NCI-H2107 treated with DMSO at 0.1 percent for 48 hours (cell line): ENCODE measurements around the gene DMRT1.

Experiments used
- DNase-seq: peaks from one replicate; lab custom pipeline; 2025; ENCODE audit not compliant: unreplicated experiment; lab: John Stamatoyannopoulos, UW

DMRT1 gene

GRCh38 chr9:841371-842209, at the start of gene DMRT1:
TSS of gene DMRT1 (plus strand) at chr9:841697. CDS start at chr9:841839, 142 bp downstream.
- no peak for DNase-seq

GRCh38 chr9:792331-793260, 48.9 kb upstream of the DMRT1 start:
- DNase-seq = no peak

- DNase-seq = no peak
Measured at GRCh38 chr9:794386-794785, 47.1 kb upstream of the DMRT1 start.

GRCh38 chr9:795869-796268, 45.6 kb upstream of the DMRT1 start:
- DNase-seq = no peak

- DNase-seq = no peak
Measured at GRCh38 chr9:800591-801150, 40.8 kb upstream of the DMRT1 start.

GRCh38 chr9:801399-802071, 40.0 kb upstream of the DMRT1 start:
- no peak for DNase-seq

GRCh38 chr9:804026-804425, 37.5 kb upstream of the DMRT1 start:
- no peak for DNase-seq

- DNase-seq = no peak
Measured at GRCh38 chr9:805151-805550, 36.3 kb upstream of the DMRT1 start.

- DNase-seq = peak; percentile 0
Measured at GRCh38 chr9:806285-807156, 35.0 kb upstream of the DMRT1 start.

GRCh38 chr9:811106-811531, 30.4 kb upstream of the DMRT1 start:
- no peak for DNase-seq

- no peak for DNase-seq
Measured at GRCh38 chr9:818958-819357, 22.5 kb upstream of the DMRT1 start.

- no peak for DNase-seq
Measured at GRCh38 chr9:826500-827280, 14.8 kb upstream of the DMRT1 start.

GRCh38 chr9:840343-840742, 1.2 kb upstream of the DMRT1 start:
- no peak for DNase-seq

- DNase-seq = no peak
Measured at GRCh38 chr9:842635-843426, 1.3 kb downstream of the DMRT1 start.

GRCh38 chr9:843427-843785, 1.9 kb downstream of the DMRT1 start:
- no peak for DNase-seq

GRCh38 chr9:846852-847251, 5.4 kb downstream of the DMRT1 start:
- DNase-seq = no peak

GRCh38 chr9:847505-847904, 6.0 kb downstream of the DMRT1 start:
- DNase-seq = no peak

- no peak for DNase-seq
Measured at GRCh38 chr9:849431-849830, 7.9 kb downstream of the DMRT1 start.

GRCh38 chr9:852539-852938, 11.0 kb downstream of the DMRT1 start:
- DNase-seq = no peak
